GM13977 (cell line): ENCODE results near the gene SRSF2.
"Not testable (repeated sequence)": the region's sequence is repeated elsewhere in the genome, so short reads cannot be mapped to it uniquely, and the experiment has no call there.

Experiments used
- DNase-seq: peaks from one replicate; pipeline ENCODE4 v3.0.0; 2012; ENCODE audit warnings: low spot score
- in situ Hi-C: fragments of 300-500 bp; cut with MboI; formaldehyde crosslinking; loops from one replicate; pipeline ENCODE4 v1.12.0; 2022; ENCODE audit warnings: low sequenced_read_pairs, low pct_unique_long_range_greater_than_20kb, mixed read lengths, inconsistent platforms; ENCODE audit not compliant: unreplicated experiment
- TF ChIP-seq, protein P1 (sequence below): IDR thresholded peaks from 2 replicates; pipeline ENCODE4 v1.5.1; 2012; ENCODE audit warnings: mild to moderate bottlenecking, control low read depth; ENCODE audit not compliant: insufficient read depth; ENCODE audit errors: extremely low read depth, missing control alignments

The SRSF2 gene

DNA sequence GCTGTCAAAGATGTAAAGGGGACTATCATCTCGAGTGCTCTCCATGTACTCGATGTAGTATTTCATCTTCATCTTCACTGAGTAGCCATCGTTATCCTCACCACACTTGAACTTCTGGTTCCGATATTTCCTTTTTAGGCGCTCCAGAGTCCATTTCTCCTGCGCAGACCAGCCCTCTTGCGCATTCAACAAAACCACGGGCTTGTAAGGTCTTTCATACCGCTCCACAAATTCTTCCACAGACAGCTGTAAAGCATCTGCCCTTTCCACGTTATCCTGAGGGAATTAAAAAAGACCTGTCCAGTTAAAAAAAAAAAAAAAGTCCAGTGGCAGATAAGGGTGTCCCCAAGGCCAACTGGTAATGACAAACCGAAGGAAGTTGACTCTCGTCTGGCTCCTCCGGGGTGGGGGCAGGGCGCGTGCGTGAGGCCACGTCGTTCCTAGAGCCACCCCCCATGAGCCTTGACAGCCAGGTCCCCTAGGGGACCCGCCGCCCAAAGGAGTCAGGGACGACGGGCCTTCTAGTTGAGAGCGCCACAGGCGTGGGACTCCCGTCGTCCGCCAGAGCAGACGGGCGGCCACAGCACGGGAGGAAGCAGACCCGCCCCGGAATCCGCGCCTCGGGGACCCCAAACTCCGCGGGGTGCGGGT is 11.4 kb downstream of the SRSF2 start:
- in situ Hi-C loops = no loop called here
- peak; percentile 67 for DNase-seq

DNA sequence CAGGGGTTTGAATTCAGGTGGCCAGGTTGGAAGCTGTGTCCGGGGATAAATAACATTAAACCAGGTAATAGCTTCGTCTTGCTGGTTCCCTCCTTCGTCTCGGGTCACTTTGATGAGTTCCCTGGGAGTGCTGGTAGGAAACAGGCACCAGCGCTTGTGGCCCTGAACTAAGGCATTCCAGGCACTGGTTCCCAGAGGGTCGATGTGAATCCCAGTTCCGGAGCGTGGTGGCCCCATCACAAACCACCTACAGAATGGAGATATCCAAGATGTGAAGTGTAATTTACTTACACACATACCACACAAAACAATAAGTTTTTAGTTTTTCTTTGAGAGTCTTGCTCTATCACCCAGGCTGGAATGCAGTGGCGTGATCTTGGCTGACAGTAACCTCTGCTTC is 13.3 kb downstream of the SRSF2 start:
- in situ Hi-C loops = no loop called here
- no peak for DNase-seq
- TF ChIP-seq, protein P1, sequence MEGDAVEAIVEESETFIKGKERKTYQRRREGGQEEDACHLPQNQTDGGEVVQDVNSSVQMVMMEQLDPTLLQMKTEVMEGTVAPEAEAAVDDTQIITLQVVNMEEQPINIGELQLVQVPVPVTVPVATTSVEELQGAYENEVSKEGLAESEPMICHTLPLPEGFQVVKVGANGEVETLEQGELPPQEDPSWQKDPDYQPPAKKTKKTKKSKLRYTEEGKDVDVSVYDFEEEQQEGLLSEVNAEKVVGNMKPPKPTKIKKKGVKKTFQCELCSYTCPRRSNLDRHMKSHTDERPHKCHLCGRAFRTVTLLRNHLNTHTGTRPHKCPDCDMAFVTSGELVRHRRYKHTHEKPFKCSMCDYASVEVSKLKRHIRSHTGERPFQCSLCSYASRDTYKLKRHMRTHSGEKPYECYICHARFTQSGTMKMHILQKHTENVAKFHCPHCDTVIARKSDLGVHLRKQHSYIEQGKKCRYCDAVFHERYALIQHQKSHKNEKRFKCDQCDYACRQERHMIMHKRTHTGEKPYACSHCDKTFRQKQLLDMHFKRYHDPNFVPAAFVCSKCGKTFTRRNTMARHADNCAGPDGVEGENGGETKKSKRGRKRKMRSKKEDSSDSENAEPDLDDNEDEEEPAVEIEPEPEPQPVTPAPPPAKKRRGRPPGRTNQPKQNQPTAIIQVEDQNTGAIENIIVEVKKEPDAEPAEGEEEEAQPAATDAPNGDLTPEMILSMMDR = no peak

More for the DNA sequence above, 11.4 kb downstream of the SRSF2 start:
- TF ChIP-seq, protein P1 = no peak

DNA sequence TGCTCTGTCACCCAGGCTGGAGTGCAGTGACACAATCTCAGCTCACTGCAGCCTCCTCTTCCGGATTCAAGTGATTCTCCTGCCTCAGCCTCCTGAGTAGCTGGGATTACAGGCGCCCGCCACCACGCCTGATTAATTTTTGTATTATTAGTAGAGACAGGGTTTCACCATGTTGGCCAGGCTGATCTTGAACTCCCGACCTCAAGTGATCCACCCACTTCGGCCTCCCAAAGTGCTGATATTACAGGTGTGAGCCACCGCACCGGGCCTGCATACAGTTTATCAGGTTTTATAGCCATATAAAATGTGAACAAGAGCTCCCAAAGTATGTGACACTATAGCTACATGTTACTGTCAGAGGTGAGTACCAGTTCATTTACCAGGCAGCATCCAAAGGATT is 14.2 kb downstream of the SRSF2 start:
- DNase-seq, in situ Hi-C loops: not testable (repeated sequence)

DNA sequence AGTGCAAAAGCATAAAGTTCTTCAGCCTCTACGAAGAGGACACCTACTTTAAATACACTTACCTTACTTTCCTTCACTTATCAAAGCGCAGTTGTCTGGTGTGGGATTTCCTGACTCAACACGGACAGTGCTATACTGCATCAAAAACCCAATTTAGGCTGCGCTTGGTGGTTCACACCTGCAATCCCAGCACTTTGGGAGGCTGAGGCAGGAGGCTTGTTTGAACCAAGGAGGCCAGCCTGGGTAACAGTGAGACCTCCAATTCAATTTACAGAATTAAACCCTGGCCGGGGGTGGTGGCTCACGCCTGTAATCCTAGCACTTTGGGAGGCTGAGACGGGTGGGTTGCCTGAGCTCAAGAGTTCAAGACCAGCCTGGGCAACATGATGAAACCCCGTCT is 14.9 kb downstream of the SRSF2 start:
- in situ Hi-C loops = no loop called here
- TF ChIP-seq, protein P1 = no peak
- no peak for DNase-seq

DNA sequence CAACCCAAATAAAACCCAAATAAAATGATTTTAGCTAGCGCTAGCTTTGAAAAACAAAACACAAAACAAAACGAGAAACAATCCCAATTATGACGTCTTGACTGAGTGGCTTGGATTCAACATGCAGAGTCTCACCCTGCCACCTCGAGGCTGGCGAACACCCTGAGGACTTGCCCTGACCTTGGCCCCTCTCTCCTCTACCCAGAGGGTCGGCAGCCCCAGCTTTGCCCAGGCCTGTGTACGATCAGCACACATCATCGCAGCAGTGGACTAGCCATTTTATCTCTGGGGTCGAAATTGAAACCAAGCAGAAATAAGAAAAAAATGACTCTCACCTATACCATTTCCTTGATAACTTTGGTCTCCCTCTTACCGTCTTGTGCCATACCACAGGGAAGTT is 15.7 kb downstream of the SRSF2 start:
- TF ChIP-seq, protein P1 = no peak
- DNase-seq = no peak
- in situ Hi-C loops = no loop called here

DNA sequence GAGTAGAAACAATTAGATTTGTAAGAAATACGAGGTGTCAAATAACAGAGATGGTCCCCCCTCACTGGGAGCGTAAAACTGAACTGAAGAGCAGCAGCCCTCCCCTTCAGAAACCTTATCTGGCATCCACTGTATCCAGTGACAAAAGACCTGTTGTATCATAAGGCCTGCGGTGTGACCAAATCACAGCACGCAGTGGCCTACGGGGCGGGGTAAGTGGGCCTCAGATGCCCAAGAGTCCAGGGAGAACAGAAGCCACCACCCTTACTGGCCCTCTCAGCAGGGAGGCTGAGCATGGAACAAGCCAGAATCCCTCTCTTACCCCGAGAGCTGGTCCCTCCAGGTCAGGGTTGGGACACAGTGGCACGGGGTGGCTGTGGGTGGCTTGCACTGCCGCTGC is 16.2 kb downstream of the SRSF2 start:
- TF ChIP-seq, protein P1 = no peak
- no peak for DNase-seq
- in situ Hi-C loops = no loop called here

DNA sequence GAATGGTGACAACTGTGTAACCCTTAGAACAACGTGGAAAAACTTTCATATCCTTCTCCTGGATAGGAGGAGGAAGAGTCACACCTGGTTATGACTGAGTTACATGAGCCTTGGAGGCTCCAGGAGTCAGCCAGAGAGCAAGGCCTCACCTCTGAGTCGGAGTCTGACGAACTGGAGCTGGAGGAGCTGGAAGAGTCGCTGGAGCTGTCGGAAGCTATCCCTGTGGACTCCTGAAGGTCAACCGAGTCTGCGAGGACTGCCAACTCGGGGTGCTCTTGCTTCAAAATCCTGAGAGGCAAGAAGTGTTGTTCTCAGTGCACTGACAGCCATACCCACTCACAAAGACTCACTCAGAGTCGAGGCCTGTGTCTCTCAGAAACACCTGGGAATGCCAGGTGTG is 16.9 kb downstream of the SRSF2 start:
- no peak for DNase-seq
- TF ChIP-seq, protein P1 = no peak
- in situ Hi-C loops = no loop called here
